ENCODE results near the gene ZNF107. TPM values are rescaled to one million over a fixed set of nuclear protein-coding genes. Genes with fewer than 3 reads are reported as not detected.

Gene ZNF107
- total and polyA plus RNA-seq, 2 of the 8 experiments (the other 6 are each of a cell fraction or from before 2014, with no cell fraction given): 3.4 to 31.0 TPM

- no peak overlapping the region for H3K4me3 ChIP-seq (ENCODE audit: extremely low read depth in 1 of 4, insufficient read depth in 2 of 4, low read depth in 3 of 4, low read length in 4 of 4)
- H4K20me1 ChIP-seq (replicated peaks in 1 of 2; ENCODE audit: control insufficient read depth in 1 of 2, insufficient read depth in 2 of 2, low read length in 2 of 2): no peaks in the 10 kb centered on the region
- H2AFZ ChIP-seq (ENCODE audit: low read length): no peak overlapping the region
- no peak overlapping the region for H3K9ac ChIP-seq (replicated peaks in 1 of 4; ENCODE audit: extremely low read depth in 1 of 4, low read depth in 3 of 4, low read length in 3 of 4)
- H4K91ac ChIP-seq (replicated peaks; ENCODE audit: insufficient read length, low read length): no peak overlapping the region
- no peak overlapping the region for H2BK20ac ChIP-seq (ENCODE audit: low read length)
- no peak overlapping the region for H2BK12ac ChIP-seq (ENCODE audit: low read depth, low read length)
- no peak for TF ChIP-seq TEAD4 (IDR thresholded peaks at IDR 0.05; ENCODE audit: low read depth, low read length)
- no peak for TF ChIP-seq KDM1A (IDR thresholded peaks at IDR 0.05; ENCODE audit: borderline replicate concordance, low read length)
- no peak for TF ChIP-seq ASH2L (IDR thresholded peaks at IDR 0.05; ENCODE audit: low read length)
- TF ChIP-seq GABPA (IDR thresholded peaks at IDR 0.05; ENCODE audit: borderline replicate concordance, insufficient read depth, low read length): no peak
- no peak for TF ChIP-seq BCL11A (IDR thresholded peaks at IDR 0.05; ENCODE audit: low read depth in 2 of 2, low read length in 2 of 2)
- no peak for TF ChIP-seq RBBP5 (IDR thresholded peaks at IDR 0.05; ENCODE audit: borderline replicate concordance, low read depth, low read length)
- no peak for TF ChIP-seq SIX5 (IDR thresholded peaks at IDR 0.05; ENCODE audit: low read depth, low read length)
- no peak for TF ChIP-seq BRCA1 (IDR thresholded peaks at IDR 0.05; ENCODE audit: low read depth, low read length)
- TF ChIP-seq SP4 (IDR thresholded peaks at IDR 0.05; ENCODE audit: low read length): no peak
- TF ChIP-seq JUND (IDR thresholded peaks at IDR 0.05; ENCODE audit: low read length): no peak
- TF ChIP-seq YY1 (IDR thresholded peaks at IDR 0.05; ENCODE audit: low read depth, low read length): no peak
- TF ChIP-seq SIN3A (conservative IDR thresholded peaks at IDR 0.05 in 1 of 2, IDR thresholded peaks at IDR 0.05 in 1 of 2; ENCODE audit: low read depth in 1 of 2, low read length in 2 of 2): no peak
- no peak for TF ChIP-seq KDM5A (IDR thresholded peaks at IDR 0.05; ENCODE audit: low read length)
- FAIRE-seq: no peak
- H3K18ac ChIP-seq (ENCODE audit: extremely low read depth, low read length): no peak overlapping the region
- no peak overlapping the region for H3K56ac ChIP-seq (replicated peaks; ENCODE audit: insufficient read length, low read depth, low read length)
- H2BK120ac ChIP-seq (replicated peaks; ENCODE audit: low read depth, low read length): no peak overlapping the region
- H3K14ac ChIP-seq (ENCODE audit: insufficient read length): no peak overlapping the region
- H4K8ac ChIP-seq (ENCODE audit: extremely low read depth, insufficient read depth, low read length): no peak overlapping the region
- H3K27me3 ChIP-seq (replicated peaks in 1 of 4; ENCODE audit: control insufficient read depth in 3 of 4, extremely low read depth in 1 of 4, insufficient read depth in 3 of 4, low read length in 3 of 4): no peaks in the 10 kb centered on the region
- no peaks in the 10 kb centered on the region for H3K79me1 ChIP-seq (ENCODE audit: low read depth, low read length)
- no peak overlapping the region for H4K5ac ChIP-seq (ENCODE audit: insufficient read length, low read depth, low read length)
- H2BK15ac ChIP-seq (ENCODE audit: low read length): no peak overlapping the region
- no peaks in the 10 kb centered on the region; a peak in 1 of 8 replicates for H3K36me3 ChIP-seq (ENCODE audit: control insufficient read depth in 2 of 4, insufficient read depth in 4 of 4, low read length in 3 of 4)
- no peak for DNase-seq (ENCODE audit: low read depth in 1 of 2, low spot score in 2 of 2)
- H3K23me2 ChIP-seq (ENCODE audit: low read depth, low read length): no peaks in the 10 kb centered on the region
- H3K23ac ChIP-seq (ENCODE audit: insufficient read length): no peak overlapping the region
- POLR2A ChIA-PET (ENCODE audit: partially characterized antibody): no interaction called here
- 67% methylated on average over 2 of the region's 2 CpGs; no CpG with 5 or more reads in 1 of the 2 experiments for WGBS, 2 experiments (ENCODE audit: extremely low coverage in 1 of 2, insufficient coverage in 1 of 2, insufficient read length in 1 of 2, insufficient replicate concordance in 2 of 2, low coverage in 1 of 2, low lambda C conversion rate in 2 of 2, missing lambda C conversion rate in 1 of 2)
- no peak overlapping the region for H2AK5ac ChIP-seq (ENCODE audit: low read depth, low read length)
- H3K79me2 ChIP-seq (ENCODE audit: control insufficient read depth in 1 of 2, insufficient read depth in 2 of 2, low read length in 2 of 2): no peaks in the 10 kb centered on the region
- no peaks in the 10 kb centered on the region for H3K4me1 ChIP-seq (replicated peaks in 1 of 4; ENCODE audit: control insufficient read depth in 3 of 4, insufficient read depth in 4 of 4, low read length in 3 of 4)
- H3K4me2 ChIP-seq (ENCODE audit: insufficient read depth in 1 of 2, low read depth in 2 of 2, low read length in 2 of 2): no peak overlapping the region
- H3K4ac ChIP-seq (replicated peaks; ENCODE audit: insufficient read length, low read depth, low read length): no peak overlapping the region
- CTCF ChIA-PET (ENCODE audit: partially characterized antibody): no interaction called here
- H2BK5ac ChIP-seq (ENCODE audit: low read depth, low read length): no peak overlapping the region
- peaks cover 65 to 71% of the 10 kb centered on the region in 2 experiments for H3K9me3 ChIP-seq (ENCODE audit: insufficient read depth in 2 of 2, low read depth in 1 of 2, low read length in 1 of 2)
- H3K27ac ChIP-seq (ENCODE audit: low read depth, low read length): no peak overlapping the region
Measured at GRCh38 chr7:64626557-64626956, 39.4 kb upstream of the ZNF107 start.
